Fibroblast of gingiva (primary cell): ENCODE data around the gene HOXC5.

Experiments used
- DNase-seq: peaks from one replicate; pipeline ENCODE4 v3.0.0-alpha.2; 2011; ENCODE audit warnings: low read depth

HOXC5 gene

GRCh38 chr12:53995378-53996239 lies 37.2 kb upstream of the HOXC5 start:
- no peak for DNase-seq

- no peak for DNase-seq
Measured at GRCh38 chr12:53996240-53997203, 36.3 kb upstream of the HOXC5 start.

GRCh38 chr12:53997204-53998109 lies 35.4 kb upstream of the HOXC5 start:
- DNase-seq, result no peak

GRCh38 chr12:53998110-53998899 lies 34.5 kb upstream of the HOXC5 start:
- no peak for DNase-seq

- no peak for DNase-seq
Measured at GRCh38 chr12:53998900-53999236, 34.0 kb upstream of the HOXC5 start.

GRCh38 chr12:53999559-54000115 lies 33.2 kb upstream of the HOXC5 start:
- DNase-seq, result peak; percentile 22

- DNase-seq, result no peak
Measured at GRCh38 chr12:54000116-54001114, 32.4 kb upstream of the HOXC5 start, which contains the start of gene HOXC9. Gene HOXC9, plus strand, starts transcription at chr12:54000161. Its CDS starts 28 bp downstream, at chr12:54000189.

GRCh38 chr12:54001283-54002187 lies 31.3 kb upstream of the HOXC5 start:
- DNase-seq, result no peak

GRCh38 chr12:54002278-54002914 lies 30.5 kb upstream of the HOXC5 start:
- DNase-seq, result no peak

GRCh38 chr12:54002915-54003389 lies 29.9 kb upstream of the HOXC5 start:
- DNase-seq, result no peak

- DNase-seq, result no peak
Measured at GRCh38 chr12:54003625-54004024, 29.2 kb upstream of the HOXC5 start.

GRCh38 chr12:54004063-54004840 lies 28.6 kb upstream of the HOXC5 start:
- DNase-seq, result no peak

- DNase-seq, result no peak
Measured at GRCh38 chr12:54004841-54005530, 27.9 kb upstream of the HOXC5 start.

- no peak for DNase-seq
Measured at GRCh38 chr12:54005531-54005852, 27.4 kb upstream of the HOXC5 start.

GRCh38 chr12:54005853-54006558 lies 26.8 kb upstream of the HOXC5 start:
- peak; percentile 55 for DNase-seq
